GM23248 (cell line): ENCODE results near the gene LUZP2. TPM values are rescaled to one million over a fixed set of nuclear protein-coding genes. Genes with fewer than 3 reads are reported as not detected.

Source experiments
- DNase-seq: peaks from one replicate; pipeline ENCODE4 v3.0.0-alpha.2; 2015
- H2AFZ ChIP-seq: fragments of 200-600 bp; sonication (generic); 2 replicates; pipeline ENCODE4 v1.6.1; 2016; ENCODE audit warnings: antibody characterized with exemption
- H3F3A ChIP-seq: fragments of 200-600 bp; sonication (generic); 2 replicates; pipeline ENCODE4 v1.6.1; 2016; ENCODE audit warnings: mild to moderate bottlenecking, antibody characterized with exemption, mixed run types; ENCODE audit not compliant: insufficient read depth
- H3K27ac ChIP-seq: fragments of 200-600 bp; sonication (generic); 2 replicates; pipeline ENCODE4 v1.5.1; 2016; ENCODE audit warnings: mild to moderate bottlenecking
- H3K27me3 ChIP-seq: fragments of 200-600 bp; sonication (generic); replicated peaks from 2 replicates; pipeline ENCODE4 v1.6.1; 2016; ENCODE audit warnings: mild to moderate bottlenecking; ENCODE audit not compliant: insufficient read depth
- H3K36me3 ChIP-seq: fragments of 200-600 bp; sonication (generic); 2 replicates; pipeline ENCODE4 v1.6.1; 2016; ENCODE audit warnings: low read depth, mild to moderate bottlenecking
- H3K4me1 ChIP-seq: fragments of 200-600 bp; sonication (generic); 2 replicates; pipeline ENCODE4 v1.6.1; 2016; ENCODE audit warnings: mild to moderate bottlenecking; ENCODE audit not compliant: insufficient read depth
- H3K4me2 ChIP-seq: fragments of 200-600 bp; sonication (generic); one replicate; pipeline ENCODE4 v1.6.1; 2016; ENCODE audit warnings: mild to moderate bottlenecking; ENCODE audit not compliant: unreplicated experiment
- H3K4me3 ChIP-seq: fragments of 200-600 bp; sonication (generic); 2 replicates; pipeline ENCODE4 v1.5.1; 2016; ENCODE audit warnings: mild to moderate bottlenecking
- H3K79me2 ChIP-seq: fragments of 200-600 bp; sonication (generic); 2 replicates; pipeline ENCODE4 v1.6.1; 2016; ENCODE audit warnings: mild to moderate bottlenecking; ENCODE audit not compliant: insufficient read depth
- H3K9ac ChIP-seq: fragments of 200-600 bp; sonication (generic); 2 replicates; pipeline ENCODE4 v1.6.1; 2016; ENCODE audit warnings: mild to moderate bottlenecking
- H3K9me2 ChIP-seq: fragments of 200-600 bp; sonication (generic); 2 replicates; pipeline ENCODE4 v1.6.1; 2016; ENCODE audit warnings: mixed run types, mild to moderate bottlenecking, moderate library complexity; ENCODE audit not compliant: insufficient read depth
- H3K9me3 ChIP-seq: fragments of 200-600 bp; sonication (generic); one replicate; pipeline ENCODE4 v1.6.1; 2017; ENCODE audit warnings: low read depth
- H4K20me1 ChIP-seq: fragments of 200-600 bp; sonication (generic); 2 replicates; pipeline ENCODE4 v1.6.0; 2016; ENCODE audit not compliant: insufficient read depth
- EZH2 ChIP-seq: fragments of 200-600 bp; sonication (generic); IDR thresholded peaks from 2 replicates; pipeline ENCODE4 v1.6.1; 2018; ENCODE audit warnings: antibody characterized with exemption, mild to moderate bottlenecking; ENCODE audit not compliant: insufficient read depth, poor library complexity, severe bottlenecking
- EZH2phosphoT487 ChIP-seq: fragments of 200-600 bp; sonication (generic); IDR thresholded peaks from 2 replicates; pipeline ENCODE4 v1.6.1; 2018; ENCODE audit warnings: antibody characterized with exemption, moderate library complexity, mild to moderate bottlenecking, low read depth; ENCODE audit not compliant: insufficient read depth
- WGBS, 2 experiments: methylation state at CpG; one replicate each; pipeline ENCODE4 v1.1.6; 2015 to 2017; ENCODE audit warnings: low lambda C conversion rate in 2 of 2, low coverage in 1 of 2; ENCODE audit errors: missing lambda C conversion rate in 2 of 2; 5-methylcytosine and 5-hydroxymethylcytosine counted together
- in situ Hi-C: fragments of 300-500 bp; cut with MboI; formaldehyde crosslinking; loops from 2 replicates; pipeline ENCODE4 v1.15.0; 2020
- polyA plus RNA-seq: library from polyadenylated mRNA; unstranded; fragments of >200 nt; fragmentation: Nextera tagmentation; extraction: Ambion mirVana; gene quantifications from 2 replicates; pipeline ENCODE4 v1.2.1, GENCODE V29; 2016
- total RNA-seq: library from RNA; depleted of rRNA; stranded (reverse); fragments of >200 nt; shearing (Covaris generic); gene quantifications from 2 replicates; pipeline ENCODE4 v1.2.3, GENCODE V29; 2014

Gene LUZP2
- total and polyA plus RNA-seq, 2 experiments from 2014 or later, result not detected

DNA sequence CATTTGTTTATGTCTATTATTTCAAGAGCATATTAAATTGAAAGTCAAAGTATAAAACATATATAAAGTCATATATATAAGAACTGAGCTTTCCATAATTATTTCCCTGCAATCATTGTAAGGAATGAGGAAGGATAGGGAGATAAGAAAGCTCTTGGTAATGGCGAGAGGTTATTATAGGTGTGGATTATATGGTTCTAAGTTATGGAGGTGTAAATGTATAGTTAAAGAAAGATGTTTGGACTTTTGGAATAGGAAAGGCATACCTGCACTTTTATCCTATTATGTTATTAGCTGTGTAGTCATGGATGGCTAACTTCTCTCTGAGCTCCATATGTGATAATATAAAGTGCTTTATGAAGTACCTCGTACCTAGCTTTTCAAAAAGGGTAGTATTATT lies 127.6 kb downstream of the LUZP2 start:
- Histone ChIP-seq H3K9ac (no peak overlapping the region), H3K27ac (no peak overlapping the region), H3K9me2 (no peaks in the 10 kb centered on the region), H3K4me1 (no peaks in the 10 kb centered on the region), H2AFZ (no peak overlapping the region), H3K9me3 (no peaks in the 10 kb centered on the region), H3K79me2 (no peaks in the 10 kb centered on the region), H4K20me1 (no peaks in the 10 kb centered on the region), H3F3A (no peaks in the 10 kb centered on the region), H3K4me3 (no peak overlapping the region), H3K4me2 (no peak overlapping the region), H3K27me3 (no peaks in the 10 kb centered on the region), H3K36me3 (no peaks in the 10 kb centered on the region)
- 38 to 42% methylated on average over 2 of the region's 2 CpGs for WGBS, 2 experiments
- TF ChIP-seq EZH2 (no peak), EZH2phosphoT487 (no peak)
- no peak for DNase-seq
- in situ Hi-C loops, result no loop called here

GRCh38 chr11:24625975-24626374 lies 129.1 kb downstream of the LUZP2 start:
- in situ Hi-C loops, result no loop called here

GRCh38 chr11:24628224-24628776 lies 131.4 kb downstream of the LUZP2 start:
- no peaks in the 10 kb centered on the region for H3K36me3 ChIP-seq
- H3K4me2 ChIP-seq, result no peak overlapping the region
- H3K4me1 ChIP-seq, result no peaks in the 10 kb centered on the region
- no peaks in the 10 kb centered on the region for H3K79me2 ChIP-seq
- H3K9me3 ChIP-seq, result no peaks in the 10 kb centered on the region
- H3K9me2 ChIP-seq, result no peaks in the 10 kb centered on the region
- WGBS, 2 experiments, result 47 to 49% methylated on average over 5 of the region's 5 CpGs
- H3K27me3 ChIP-seq, result no peaks in the 10 kb centered on the region
- H3F3A ChIP-seq, result no peaks in the 10 kb centered on the region
- TF ChIP-seq EZH2, result no peak
- no peak for TF ChIP-seq EZH2phosphoT487
- no peak overlapping the region for H3K9ac ChIP-seq
- no peak overlapping the region for H3K4me3 ChIP-seq
- no peak overlapping the region for H2AFZ ChIP-seq
- no peak overlapping the region for H3K27ac ChIP-seq
- no peak for DNase-seq
- in situ Hi-C loops, result no loop called here
- no peaks in the 10 kb centered on the region for H4K20me1 ChIP-seq

More at GRCh38 chr11:24625975-24626374, 129.1 kb downstream of the LUZP2 start:
- no peaks in the 10 kb centered on the region for H3K9me2 ChIP-seq
- no peak overlapping the region for H3K4me3 ChIP-seq
- H3K9me3 ChIP-seq, result no peaks in the 10 kb centered on the region
- H3K9ac ChIP-seq, result no peak overlapping the region
- no peaks in the 10 kb centered on the region for H4K20me1 ChIP-seq
- no peaks in the 10 kb centered on the region for H3K36me3 ChIP-seq
- no peaks in the 10 kb centered on the region for H3K79me2 ChIP-seq
- DNase-seq, result no peak
- 0 to 6% methylated on average over 1 of the region's 1 CpG for WGBS, 2 experiments
- no peaks in the 10 kb centered on the region for H3K4me1 ChIP-seq
- H2AFZ ChIP-seq, result no peak overlapping the region
- no peak overlapping the region for H3K27ac ChIP-seq
- no peak overlapping the region for H3K4me2 ChIP-seq
- TF ChIP-seq EZH2 (no peak), EZH2phosphoT487 (no peak)
- H3K27me3 ChIP-seq, result no peaks in the 10 kb centered on the region
- no peaks in the 10 kb centered on the region for H3F3A ChIP-seq

GRCh38 chr11:24634606-24635160 lies 137.8 kb downstream of the LUZP2 start:
- H3K79me2 ChIP-seq, result no peaks in the 10 kb centered on the region
- no peaks in the 10 kb centered on the region for H4K20me1 ChIP-seq
- H3K4me1 ChIP-seq, result no peaks in the 10 kb centered on the region
- no peak overlapping the region for H3K4me2 ChIP-seq
- WGBS, 2 experiments, result 46 to 48% methylated on average over 4 of the region's 4 CpGs
- no peaks in the 10 kb centered on the region for H3K36me3 ChIP-seq
- H3K4me3 ChIP-seq, result no peak overlapping the region
- H2AFZ ChIP-seq, result no peak overlapping the region
- no peak overlapping the region for H3K27ac ChIP-seq
- no peaks in the 10 kb centered on the region for H3F3A ChIP-seq
- in situ Hi-C loops, result no loop called here
- H3K9ac ChIP-seq, result no peak overlapping the region
- no peaks in the 10 kb centered on the region for H3K27me3 ChIP-seq
- H3K9me2 ChIP-seq, result no peaks in the 10 kb centered on the region
- no peak for DNase-seq
- no peaks in the 10 kb centered on the region for H3K9me3 ChIP-seq
- TF ChIP-seq EZH2phosphoT487 (no peak), EZH2 (no peak)
